ENCODE data around the gene NXT1. TPM values are rescaled to one million over a fixed set of nuclear protein-coding genes. Genes with fewer than 3 reads are reported as not detected.

The NXT1 gene
- total RNA-seq, 1 donor from 2014 or later = 12.6 TPM

DNA sequence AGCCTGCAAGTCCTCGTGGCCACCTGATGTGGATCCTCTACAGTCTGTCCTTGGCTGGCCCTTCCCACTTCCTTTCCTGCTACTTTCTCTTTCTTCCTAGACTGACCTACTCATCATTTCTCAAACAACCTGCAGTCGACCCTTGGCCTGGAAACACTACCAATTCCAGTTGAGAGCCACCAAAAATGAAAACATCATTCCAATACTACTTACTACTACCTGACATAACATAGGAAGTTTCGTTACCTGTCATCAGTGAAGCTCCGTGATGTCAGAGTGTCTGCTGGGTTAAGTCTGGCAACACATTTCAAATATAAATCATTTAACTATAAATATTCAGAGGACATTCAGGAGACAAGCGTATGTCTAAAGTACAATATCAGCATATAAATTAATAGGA is 25.2 kb downstream of the NXT1 start:
- Mint-ChIP-seq H3K4me3 (ENCODE audit: unreplicated experiment) (no peak overlapping the region), H3K27me3 (ENCODE audit: unreplicated experiment) (no peaks in the 10 kb centered on the region), H3K4me1 (ENCODE audit: low read depth, unreplicated experiment) (no peaks in the 10 kb centered on the region), H3K9me3 (ENCODE audit: unreplicated experiment) (peaks cover 2% of the 10 kb centered on the region), H3K36me3 (ENCODE audit: unreplicated experiment) (peaks cover 1% of the 10 kb centered on the region), H3K27ac (ENCODE audit: unreplicated experiment) (no peak overlapping the region)
- DNase-seq = no peak
- TF ChIP-seq CTCF (IDR thresholded peaks at IDR 0.05; ENCODE audit: partially characterized antibody, unreplicated experiment) = no peak

GRCh38 chr20:23379772-23380171 is 29.2 kb downstream of the NXT1 start:
- Mint-ChIP-seq H3K27me3 (ENCODE audit: unreplicated experiment) (no peaks in the 10 kb centered on the region), H3K4me1 (ENCODE audit: low read depth, unreplicated experiment) (no peaks in the 10 kb centered on the region), H3K9me3 (ENCODE audit: unreplicated experiment) (peaks cover 2% of the 10 kb centered on the region), H3K4me3 (ENCODE audit: unreplicated experiment) (no peak overlapping the region), H3K27ac (ENCODE audit: unreplicated experiment) (no peak overlapping the region), H3K36me3 (ENCODE audit: unreplicated experiment) (peaks cover 11% of the 10 kb centered on the region)
- no peak for DNase-seq
- no peak for TF ChIP-seq CTCF (IDR thresholded peaks at IDR 0.05; ENCODE audit: partially characterized antibody, unreplicated experiment)

DNA sequence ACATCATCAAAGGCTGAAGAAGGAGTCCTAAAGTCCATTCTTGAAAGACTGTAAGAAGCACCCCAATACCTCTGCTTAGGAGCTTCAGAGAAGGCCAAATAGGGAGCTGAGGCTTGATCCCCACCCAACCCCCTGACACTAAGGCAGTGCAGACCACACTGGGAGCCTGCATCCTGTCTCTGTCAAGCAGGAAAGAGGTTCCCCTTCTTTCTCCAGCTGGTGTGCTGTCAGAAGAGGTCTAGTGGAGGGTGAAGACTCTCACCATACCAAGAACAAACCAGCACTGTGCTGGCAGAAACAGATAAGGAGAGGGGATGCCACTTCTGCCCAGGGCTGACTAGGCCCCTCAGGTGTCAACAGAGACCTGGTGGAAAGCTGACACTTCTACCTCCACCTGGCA is 31.3 kb downstream of the NXT1 start:
- Mint-ChIP-seq H3K9me3 (ENCODE audit: unreplicated experiment) (peaks cover 2% of the 10 kb centered on the region), H3K27me3 (ENCODE audit: unreplicated experiment) (no peaks in the 10 kb centered on the region), H3K4me3 (ENCODE audit: unreplicated experiment) (no peak overlapping the region), H3K27ac (ENCODE audit: unreplicated experiment) (no peak overlapping the region), H3K4me1 (ENCODE audit: low read depth, unreplicated experiment) (no peaks in the 10 kb centered on the region), H3K36me3 (ENCODE audit: unreplicated experiment) (peaks cover 11% of the 10 kb centered on the region)
- DNase-seq = no peak
- no peak for TF ChIP-seq CTCF (IDR thresholded peaks at IDR 0.05; ENCODE audit: partially characterized antibody, unreplicated experiment)

GRCh38 chr20:23386304-23387117 is 35.9 kb downstream of the NXT1 start:
- no peaks in the 10 kb centered on the region for H3K9me3 Mint-ChIP-seq (ENCODE audit: unreplicated experiment)
- no peak for DNase-seq
- TF ChIP-seq CTCF (IDR thresholded peaks at IDR 0.05; ENCODE audit: partially characterized antibody, unreplicated experiment) = no peak
- H3K4me1 Mint-ChIP-seq (ENCODE audit: low read depth, unreplicated experiment) = no peaks in the 10 kb centered on the region
- H3K36me3 Mint-ChIP-seq (ENCODE audit: unreplicated experiment) = peaks cover 11% of the 10 kb centered on the region
- no peak overlapping the region for H3K4me3 Mint-ChIP-seq (ENCODE audit: unreplicated experiment)
- H3K27me3 Mint-ChIP-seq (ENCODE audit: unreplicated experiment) = peaks cover 3% of the 10 kb centered on the region
- H3K27ac Mint-ChIP-seq (ENCODE audit: unreplicated experiment) = no peak overlapping the region

- H3K27me3 Mint-ChIP-seq (ENCODE audit: unreplicated experiment) = peaks cover 3% of the 10 kb centered on the region
- TF ChIP-seq CTCF (IDR thresholded peaks at IDR 0.05; ENCODE audit: partially characterized antibody, unreplicated experiment) = no peak
- H3K4me1 Mint-ChIP-seq (ENCODE audit: low read depth, unreplicated experiment) = peaks cover 5% of the 10 kb centered on the region
- peaks cover 11% of the 10 kb centered on the region for H3K36me3 Mint-ChIP-seq (ENCODE audit: unreplicated experiment)
- H3K27ac Mint-ChIP-seq (ENCODE audit: unreplicated experiment) = no peak overlapping the region
- H3K4me3 Mint-ChIP-seq (ENCODE audit: unreplicated experiment) = no peak overlapping the region
- DNase-seq = no peak
- H3K9me3 Mint-ChIP-seq (ENCODE audit: unreplicated experiment) = no peaks in the 10 kb centered on the region
Measured at GRCh38 chr20:23387118-23387443, 36.5 kb downstream of the NXT1 start.
